ENCODE results near the gene HSCB. TPM values are rescaled to one million over a fixed set of nuclear protein-coding genes. Genes with fewer than 3 reads are reported as not detected.

The HSCB gene
- total and polyA plus RNA-seq, 2 of the 4 experiments (the other 2 are of a cell fraction) = 5.4 to 13.2 TPM

- H3K27ac ChIP-seq (ENCODE audit: insufficient read depth, low read length) = no peak overlapping the region
- H3K23ac ChIP-seq (ENCODE audit: low read depth, low read length) = no peak overlapping the region
These were observed 7.4 kb upstream of the HSCB start for GRCh38 chr22:28734393-28734792.

More at GRCh38 chr22:28734393-28734792, 7.4 kb upstream of the HSCB start:
- no peak overlapping the region for H4K91ac ChIP-seq (ENCODE audit: insufficient read depth, low read depth, low read length)
- no peak overlapping the region for H2BK15ac ChIP-seq (ENCODE audit: low read depth, low read length)
- in situ Hi-C loops (cut with MboI; ENCODE audit: low sequenced_read_pairs) (no loop called here), intact Hi-C loops (cut with micrococcal nuclease) (no loop called here), dilution Hi-C loops (cut with HindIII; ENCODE audit: low sequenced_read_pairs, unreplicated experiment) (no loop called here)
- no TSS peak for BruUV-seq (replicated peaks)
- TF ChIP-seq MAZ (IDR thresholded peaks at IDR 0.05; ENCODE audit: borderline replicate concordance, low read depth, low read length) (no peak), RAD21 (IDR thresholded peaks at IDR 0.05; ENCODE audit: low read length) (no peak), POLR2A (IDR thresholded peaks at IDR 0.05; ENCODE audit: low read depth, low read length) (no peak), ELK1 (IDR thresholded peaks at IDR 0.05; ENCODE audit: borderline replicate concordance, low read depth, low read length) (no peak), SMC3 (IDR thresholded peaks at IDR 0.05; ENCODE audit: low read depth, low read length) (no peak), NFE2L2 (IDR thresholded peaks at IDR 0.05; ENCODE audit: low read depth, low read length) (no peak), MAFK (IDR thresholded peaks at IDR 0.05; ENCODE audit: low read depth, low read length) (no peak), MXI1 (IDR thresholded peaks at IDR 0.05; ENCODE audit: borderline replicate concordance, low read depth, low read length) (no peak), BHLHE40 (IDR thresholded peaks at IDR 0.05; ENCODE audit: low read depth, low read length) (no peak)
- no peak overlapping the region for H2BK5ac ChIP-seq (ENCODE audit: low read depth, low read length, poor library complexity, severe bottlenecking)
- no peak overlapping the region for H3K4me2 ChIP-seq (ENCODE audit: low read depth, low read length)
- DNase-seq (no peak), ATAC-seq (ENCODE audit: low read depth) (no peak)
- no peak overlapping the region for H4K8ac ChIP-seq (ENCODE audit: low read depth in 2 of 2, low read length in 2 of 2)
- no peak overlapping the region for H3K4ac ChIP-seq (ENCODE audit: low read depth, low read length)
- ChIA-PET POLR2A (ENCODE audit: unreplicated experiment) (no interaction called here), CTCF (no interaction called here)
- 80% methylated on average over 1 of the region's 6 CpGs; no CpG with 5 or more reads in 1 of the 2 experiments for WGBS, 2 experiments (ENCODE audit: extremely low coverage in 2 of 2, insufficient read length in 1 of 2)
- H3K27me3 ChIP-seq (ENCODE audit: control insufficient read depth, insufficient read depth, low read length) = no peaks in the 10 kb centered on the region
- H3K18ac ChIP-seq (ENCODE audit: low read depth, low read length) = no peak overlapping the region
- H3K79me1 ChIP-seq (ENCODE audit: low read depth in 1 of 2, low read length in 2 of 2) = peaks cover 3 to 6% of the 10 kb centered on the region in 2 experiments; a peak in 1 of 4 replicates
- H3K9ac ChIP-seq (ENCODE audit: low read depth, low read length) = no peak overlapping the region
- no peak overlapping the region for H3K14ac ChIP-seq (replicated peaks; ENCODE audit: low read depth, low read length)
- H2AK5ac ChIP-seq (ENCODE audit: low read depth, low read length) = no peak overlapping the region
- H2BK20ac ChIP-seq (ENCODE audit: low read depth, low read length) = no peak overlapping the region
- H2BK120ac ChIP-seq (ENCODE audit: low read depth, low read length) = no peak overlapping the region
- H2AFZ ChIP-seq (replicated peaks; ENCODE audit: low read length, poor library complexity) = no peak overlapping the region
- no peaks in the 10 kb centered on the region; the same call in 1 of the 2 replicates for H3K36me3 ChIP-seq (ENCODE audit: control insufficient read depth, insufficient read depth, low read length)
- no peak overlapping the region for H2AK9ac ChIP-seq (replicated peaks; ENCODE audit: low read depth, low read length, poor library complexity)
- peaks cover 4% of the 10 kb centered on the region; the same call in 1 of the 2 replicates for H3K9me1 ChIP-seq (ENCODE audit: insufficient read depth, low read length)
- H4K5ac ChIP-seq (ENCODE audit: low read depth, low read length) = no peak overlapping the region
- no peak overlapping the region for H3K56ac ChIP-seq (ENCODE audit: extremely low read depth, insufficient read depth, low read length)
- H4K20me1 ChIP-seq (ENCODE audit: insufficient read depth, low read length) = no peaks in the 10 kb centered on the region
- no peaks in the 10 kb centered on the region for H3K9me3 ChIP-seq (ENCODE audit: control insufficient read depth, insufficient read depth, low read length)
- H3K4me1 ChIP-seq (ENCODE audit: control insufficient read depth, insufficient read depth, low read length) = no peaks in the 10 kb centered on the region
- H3K4me3 ChIP-seq (ENCODE audit: insufficient read depth, low read depth, low read length) = no peak overlapping the region
